GM19023 (cell line): Measurements from ENCODE around the gene SIGLEC8.

Source experiments
- ATAC-seq: cut with Tn5 transposase; IDR thresholded peaks from one replicate; pipeline ENCODE4 v1.9.1; 2021; ENCODE audit warnings: mild to moderate bottlenecking, moderate library complexity; ENCODE audit not compliant: unreplicated experiment

SIGLEC8 gene

DNA sequence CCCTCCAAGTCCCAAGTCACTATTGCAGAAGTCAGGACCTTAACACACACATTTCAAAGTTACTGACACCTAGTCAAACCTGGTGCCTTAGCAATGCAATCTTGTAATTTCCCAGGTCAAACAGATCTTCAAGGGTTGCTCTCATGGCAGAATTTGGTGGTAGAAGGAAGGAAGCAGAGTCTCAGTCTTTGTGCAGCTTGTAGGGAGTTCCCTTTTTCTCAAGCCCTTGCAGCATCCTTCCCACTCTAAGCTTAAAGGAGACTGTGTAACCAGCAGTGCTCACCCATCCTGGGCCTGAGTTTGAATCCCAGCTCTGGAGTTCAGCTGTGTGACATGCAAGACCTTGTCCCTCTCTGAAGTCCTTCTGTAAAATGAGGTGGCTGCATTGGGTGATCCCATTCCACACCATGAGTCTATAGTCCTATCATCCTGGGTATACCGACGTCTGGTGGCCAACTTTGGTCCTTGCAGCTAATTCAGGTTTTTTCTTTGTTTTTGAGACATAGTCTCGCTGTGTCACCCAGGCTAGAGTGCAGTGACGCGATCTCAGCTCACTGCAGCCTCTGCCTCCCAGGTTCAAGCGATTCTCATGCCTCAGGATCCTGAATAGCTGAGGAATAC lies 50.6 kb downstream of the SIGLEC8 start:
- ATAC-seq = no peak

- ATAC-seq = no peak
Observed at GRCh38 chr19:51402117-51402516, 56.1 kb downstream of the SIGLEC8 start.
